NK-92 (cell line): ENCODE data around the gene EIF3I.
"Not testable (repeated sequence)": the region's sequence is repeated elsewhere in the genome, so short reads cannot be mapped to it uniquely, and the experiment has no call there.

ENCODE experiments used
- DNase-seq: peaks from one replicate; lab custom pipeline; 2025; ENCODE audit not compliant: unreplicated experiment; lab: John Stamatoyannopoulos, UW

The EIF3I gene

DNA sequence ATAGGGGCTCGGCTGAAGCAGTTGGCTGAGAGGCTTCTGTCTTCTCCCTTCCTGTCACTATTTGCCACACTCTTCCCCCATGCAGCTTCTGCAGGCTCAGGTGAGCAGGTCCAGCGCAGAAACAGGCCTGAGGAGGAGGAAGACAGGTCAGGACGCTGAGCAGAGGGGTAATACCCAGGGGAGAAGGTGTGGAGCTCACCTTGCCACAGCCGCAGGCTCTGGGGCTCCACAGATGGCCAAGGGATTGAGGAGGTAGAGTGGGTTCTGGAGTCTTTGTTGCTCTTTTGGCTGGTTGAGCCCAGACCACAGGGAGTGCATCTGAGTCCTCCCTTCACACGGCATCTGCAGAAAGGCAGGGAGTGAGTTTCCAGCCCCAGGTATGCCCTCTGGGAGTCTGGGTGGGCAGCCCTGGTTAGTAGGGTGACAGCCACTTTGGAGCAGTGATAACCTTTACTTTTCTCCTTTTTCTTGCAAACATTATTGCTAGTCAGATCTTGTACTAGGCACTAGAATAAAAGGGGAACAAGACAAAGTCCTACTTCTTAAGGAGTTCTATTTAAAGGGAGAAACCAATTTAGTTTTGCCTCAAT, 9.7 kb downstream of the EIF3I start:
- DNase-seq = no peak

DNA sequence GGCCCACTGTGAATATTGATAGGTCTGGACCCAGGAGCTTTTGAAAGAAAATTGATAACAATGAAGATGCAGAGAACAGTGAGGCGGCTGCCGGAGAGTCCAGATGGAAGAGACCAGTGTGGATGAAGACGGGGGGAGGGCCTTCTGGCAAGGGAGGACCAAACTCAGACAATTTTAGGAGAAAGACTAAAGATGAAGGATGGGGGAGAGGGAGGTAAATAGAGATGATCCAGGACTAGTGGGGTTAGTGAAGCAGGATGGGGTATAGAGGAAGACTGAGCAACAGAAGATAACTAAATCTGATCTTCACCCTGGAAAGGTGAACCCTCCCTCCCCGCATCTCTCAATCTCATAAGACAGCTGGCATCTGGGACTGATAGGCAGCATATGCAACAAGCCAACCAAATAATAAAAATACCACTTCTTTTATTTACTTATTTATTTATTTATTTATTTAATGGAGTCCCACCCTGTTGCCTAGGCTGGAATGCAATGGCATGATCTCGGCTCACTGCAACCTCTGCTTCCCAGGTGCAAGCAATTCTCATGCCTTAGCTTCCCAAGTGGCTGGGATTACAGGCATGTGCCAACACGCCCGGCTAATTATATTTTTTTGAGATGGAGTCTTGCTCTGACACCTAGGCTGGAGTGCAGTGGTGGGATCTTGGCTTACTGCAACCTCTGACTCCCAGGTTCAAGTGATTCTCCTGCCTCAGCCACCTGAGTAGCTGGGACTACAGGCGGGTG, 10.5 kb downstream of the EIF3I start:
- DNase-seq = no peak

DNA sequence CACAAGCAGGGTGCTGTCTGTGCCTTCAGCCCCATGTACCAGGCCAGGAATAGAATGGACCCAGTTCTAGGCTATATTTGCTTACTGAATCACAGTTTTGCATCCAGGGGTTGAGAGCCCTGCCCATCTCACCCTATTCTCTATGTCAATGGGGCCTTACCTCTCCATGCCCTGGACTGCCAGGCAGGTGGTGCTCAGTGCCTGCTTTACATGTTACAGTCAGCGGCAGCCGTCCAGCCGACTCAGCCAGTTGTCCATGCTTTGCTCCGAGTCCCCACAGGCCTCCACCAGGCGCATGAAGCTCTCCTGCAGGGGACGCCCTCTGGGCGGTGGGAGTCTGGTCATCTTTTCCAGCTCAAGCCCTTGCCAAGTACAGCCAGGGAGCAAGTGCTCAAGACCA, 12.6 kb downstream of the EIF3I start:
- no peak for DNase-seq

DNA sequence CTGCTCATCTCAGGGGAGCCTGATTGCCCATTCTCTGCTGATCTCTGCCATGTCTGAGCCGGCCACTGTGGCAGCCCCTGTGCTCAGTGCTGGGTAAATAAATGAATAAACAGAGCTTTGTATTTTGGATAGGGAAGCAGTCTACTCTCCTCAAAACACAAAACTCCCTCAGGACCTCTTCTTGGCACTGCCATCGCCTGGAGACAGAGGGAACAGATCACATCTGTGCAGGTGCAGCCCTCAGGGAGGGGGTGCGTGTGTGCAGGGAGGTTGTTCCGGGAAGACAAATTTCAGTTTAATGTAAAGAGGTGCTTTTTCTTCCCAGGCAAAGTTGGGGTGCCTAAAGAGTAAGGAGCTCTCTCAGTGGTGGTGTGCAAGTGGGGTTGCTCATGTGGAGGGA, 17.1 kb downstream of the EIF3I start:
- no peak for DNase-seq

DNA sequence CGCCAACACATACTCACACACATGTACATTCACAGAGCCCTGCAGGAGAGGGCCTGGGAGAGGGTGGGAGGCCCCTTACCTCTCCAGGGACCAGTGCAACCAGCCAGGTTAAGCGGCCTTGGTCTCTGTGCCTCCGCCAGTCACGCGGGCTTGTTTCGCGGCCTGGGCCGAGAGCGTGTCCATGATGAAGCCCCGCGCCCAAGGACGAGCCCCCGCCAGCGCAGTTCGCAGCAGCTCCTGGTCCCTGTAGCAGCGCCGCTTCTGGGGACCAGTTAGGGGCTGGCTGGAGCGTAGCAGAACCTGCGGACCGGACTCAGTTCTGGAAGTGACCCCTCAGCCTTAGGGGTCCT, 17.6 kb downstream of the EIF3I start:
- no peak for DNase-seq

DNA sequence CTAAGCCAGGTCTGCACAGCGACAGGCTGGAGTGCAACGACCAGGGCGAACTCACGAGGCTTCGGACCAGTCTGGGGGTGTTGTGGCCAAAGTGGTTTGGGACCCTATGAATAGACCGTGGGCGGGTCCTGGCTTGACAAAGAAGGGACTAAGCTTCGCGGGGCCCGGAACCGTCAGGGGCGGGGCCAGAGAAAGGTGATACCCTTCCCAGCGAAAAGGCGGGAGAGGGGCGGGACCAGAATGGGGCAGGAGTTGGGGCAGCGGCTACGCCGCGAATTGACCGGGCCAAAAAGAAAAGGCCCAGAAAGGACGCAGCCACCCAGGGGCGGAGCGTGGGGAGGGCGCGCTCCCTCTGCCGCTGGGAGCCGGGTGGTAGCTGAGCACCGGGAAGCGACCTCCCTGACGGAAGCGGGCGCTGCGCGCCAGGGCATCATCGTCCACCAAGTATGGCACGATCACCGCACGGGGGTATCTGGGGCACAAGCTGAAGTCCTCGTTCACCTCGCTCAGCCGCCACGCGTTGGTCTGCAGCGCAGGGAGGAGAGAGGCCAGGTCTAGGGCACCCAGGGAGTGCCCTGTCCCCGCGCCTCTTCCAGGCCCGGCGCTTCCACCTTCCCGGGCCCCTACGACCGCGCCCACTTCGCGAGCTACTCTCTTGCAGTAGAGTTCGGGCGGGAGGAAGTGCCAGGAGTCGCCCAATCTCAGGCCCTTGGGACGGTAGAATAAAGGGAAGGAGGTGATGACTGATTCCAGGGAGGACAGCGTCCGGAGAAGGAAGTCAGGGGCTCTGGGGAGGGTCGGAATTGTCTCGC, 18.1 kb downstream of the EIF3I start:
- DNase-seq = no peak

DNA sequence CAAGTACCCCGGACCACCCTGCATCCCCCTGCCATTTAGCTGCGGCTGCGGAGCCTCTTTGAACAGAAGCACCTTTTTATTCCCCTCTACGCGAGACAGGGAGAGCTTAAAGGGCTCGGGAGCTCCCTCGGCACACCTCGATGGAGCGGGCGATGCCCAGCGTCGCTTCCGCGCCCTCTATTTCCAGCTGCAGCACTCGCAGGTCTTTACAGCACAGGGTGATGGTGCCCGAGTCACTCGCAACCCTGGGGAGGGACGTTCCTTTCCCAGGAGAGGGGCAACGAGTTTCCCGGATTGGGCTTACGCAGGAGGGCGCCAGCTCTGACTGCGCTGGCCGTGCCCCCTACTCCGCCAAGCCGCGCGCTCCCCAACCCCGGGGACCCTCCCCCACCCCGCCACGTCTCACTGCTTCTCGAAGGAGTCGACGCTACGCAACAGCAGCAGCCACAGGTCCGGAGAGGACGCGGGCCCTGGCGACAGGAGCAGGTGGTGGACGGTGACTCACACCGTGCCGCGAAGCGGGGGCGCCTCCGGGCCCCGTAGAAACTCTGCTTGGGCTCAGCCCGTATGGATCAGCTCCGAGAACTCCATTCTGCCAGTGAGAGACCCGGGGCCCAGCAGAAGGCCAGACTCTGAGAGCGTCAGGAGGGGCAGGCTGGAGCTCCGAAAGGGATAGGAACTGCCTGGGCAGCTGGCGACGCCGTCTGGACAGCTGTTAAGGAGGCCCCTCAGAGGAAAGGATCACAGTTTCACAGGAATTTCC, 19.0 kb downstream of the EIF3I start:
- DNase-seq = no peak

DNA sequence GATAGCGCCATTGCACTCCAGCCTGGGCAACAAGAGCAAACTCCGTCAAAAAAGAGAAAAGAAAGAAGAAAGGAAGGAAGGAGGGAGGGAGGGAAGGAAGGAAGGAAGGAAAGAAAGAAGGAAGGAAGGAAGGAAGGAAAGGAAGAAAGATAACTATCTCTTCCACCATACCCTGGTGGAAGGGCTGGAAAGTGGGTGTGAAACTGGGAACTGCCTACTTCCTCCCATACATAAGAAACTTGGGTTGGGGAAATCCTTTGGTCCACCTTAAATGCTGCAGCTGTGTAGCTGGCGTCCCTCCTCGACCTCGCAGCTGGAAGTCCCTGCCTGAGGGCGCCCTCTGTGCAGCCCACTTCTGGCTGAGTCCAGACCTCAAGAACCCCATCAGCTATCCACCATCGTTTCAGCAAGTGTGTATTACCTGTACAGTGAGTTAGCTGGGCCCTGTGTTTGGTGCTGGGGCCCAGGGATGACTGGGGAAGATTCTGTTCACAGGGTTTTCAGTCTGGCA, 20.2 kb downstream of the EIF3I start:
- no peak for DNase-seq

DNA sequence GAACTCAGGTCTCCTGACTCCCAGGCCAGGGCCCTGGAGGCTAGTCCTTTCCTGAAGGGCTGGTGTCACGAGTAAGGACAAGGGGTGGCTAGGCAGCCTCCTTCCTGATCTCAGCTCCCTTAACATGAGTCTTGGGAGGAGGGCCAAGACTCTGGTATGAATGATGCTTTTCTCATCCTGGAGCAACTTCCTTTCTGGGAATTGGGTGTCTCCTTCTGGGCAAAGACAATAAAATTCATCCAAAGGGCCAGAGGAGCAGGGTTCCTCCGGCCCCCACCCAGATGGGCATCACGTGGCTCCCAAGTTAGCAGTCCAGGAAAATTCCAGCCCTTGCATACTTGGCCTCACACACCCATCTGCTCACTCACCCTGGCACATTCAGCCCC, 24.7 kb downstream of the EIF3I start, which contains the start of gene FAM167B:
FAM167B (plus strand) TSS at position 335 of the 386 bp plus-strand sequence. CDS start 200 bp downstream, outside the sequence.
- DNase-seq = no peak

DNA sequence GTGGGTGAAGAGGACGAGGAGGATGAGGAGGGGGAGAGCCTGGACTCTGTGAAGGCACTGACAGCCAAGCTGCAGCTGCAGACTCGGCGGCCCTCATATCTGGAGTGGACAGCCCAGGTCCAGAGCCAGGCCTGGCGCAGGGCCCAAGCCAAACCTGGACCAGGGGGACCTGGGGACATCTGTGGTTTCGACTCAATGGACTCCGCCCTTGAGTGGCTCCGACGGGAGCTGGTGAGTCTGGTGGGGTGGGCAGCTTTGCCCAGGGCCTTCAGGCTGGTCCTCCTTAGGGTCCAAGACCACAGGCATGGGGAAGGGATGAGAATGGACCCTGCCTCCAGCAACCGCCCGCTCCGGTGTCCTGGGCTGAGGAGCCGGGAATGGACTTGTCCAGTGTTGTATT, 25.2 kb downstream of the EIF3I start:
- no peak for DNase-seq

DNA sequence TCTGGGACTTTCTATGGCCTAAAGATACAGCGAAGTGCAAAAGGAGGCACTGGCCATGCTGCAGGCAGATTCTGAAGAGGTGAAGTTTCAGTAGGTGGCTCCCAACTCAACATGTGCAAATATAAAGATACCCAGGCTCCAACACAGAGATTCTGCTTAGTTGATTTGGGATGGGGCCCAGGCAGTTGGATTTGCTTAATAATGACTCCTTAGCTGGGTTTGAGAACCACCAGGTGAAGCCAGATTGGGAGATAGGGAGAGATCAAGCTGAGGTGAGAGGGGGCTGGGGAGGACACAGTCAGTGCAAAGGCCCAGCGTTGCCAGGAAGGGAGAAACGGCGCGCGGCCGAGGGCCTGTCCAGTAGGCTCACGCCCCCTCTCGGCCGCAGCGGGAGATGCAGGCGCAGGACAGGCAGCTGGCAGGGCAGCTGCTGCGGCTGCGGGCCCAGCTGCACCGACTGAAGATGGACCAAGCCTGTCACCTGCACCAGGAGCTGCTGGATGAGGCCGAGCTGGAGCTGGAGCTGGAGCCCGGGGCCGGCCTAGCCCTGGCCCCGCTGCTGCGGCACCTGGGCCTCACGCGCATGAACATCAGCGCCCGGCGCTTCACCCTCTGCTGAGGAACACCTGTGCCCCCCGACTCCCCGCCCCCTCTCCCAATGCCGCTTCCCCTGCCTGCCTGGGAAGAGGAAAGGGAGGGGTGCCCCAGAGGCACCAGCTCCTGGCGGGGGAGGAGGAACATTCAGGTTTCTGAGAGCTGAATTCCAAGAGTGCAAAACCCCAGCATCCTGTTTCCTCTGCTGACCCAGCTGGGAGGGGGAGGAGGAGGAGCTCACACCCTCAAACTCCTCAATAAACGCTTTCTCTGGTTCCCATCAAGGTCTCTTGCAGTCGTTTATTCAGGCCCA, 26.0 kb downstream of the EIF3I start:
- DNase-seq = no peak

DNA sequence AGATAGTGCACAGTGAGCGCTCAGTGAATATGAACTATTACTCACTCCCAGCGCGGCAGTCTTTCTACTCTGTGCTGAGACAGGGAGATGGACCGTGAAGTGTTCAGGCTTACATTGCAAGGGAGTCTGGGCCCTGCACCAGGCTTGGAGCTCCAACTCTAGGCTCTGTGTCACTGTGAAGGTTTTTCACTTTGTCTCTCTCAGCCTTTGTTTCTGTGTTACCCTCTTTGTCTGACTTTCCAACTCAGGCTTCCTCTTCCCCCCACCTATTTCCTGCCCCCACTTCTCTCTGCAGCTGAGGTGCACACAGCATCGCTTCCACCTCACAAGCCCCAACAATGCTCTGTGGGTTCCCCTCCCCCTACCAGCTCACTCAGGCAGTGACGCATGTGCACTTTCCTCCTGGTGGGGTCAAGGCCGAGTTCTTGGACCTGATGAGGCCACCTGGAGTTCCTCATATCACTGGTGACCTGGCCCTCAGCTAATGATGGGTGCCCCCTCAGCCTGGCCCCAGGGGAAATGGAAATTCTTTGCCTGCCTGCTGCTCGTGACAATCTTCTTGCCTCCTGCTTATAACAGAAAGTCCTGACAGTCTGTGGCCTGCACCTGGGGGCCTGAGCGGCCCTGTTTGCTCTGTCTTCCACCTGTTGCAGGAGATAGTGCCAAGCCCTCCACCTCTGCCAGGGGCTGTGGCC, 27.8 kb downstream of the EIF3I start:
- DNase-seq = peak; percentile 43

DNA sequence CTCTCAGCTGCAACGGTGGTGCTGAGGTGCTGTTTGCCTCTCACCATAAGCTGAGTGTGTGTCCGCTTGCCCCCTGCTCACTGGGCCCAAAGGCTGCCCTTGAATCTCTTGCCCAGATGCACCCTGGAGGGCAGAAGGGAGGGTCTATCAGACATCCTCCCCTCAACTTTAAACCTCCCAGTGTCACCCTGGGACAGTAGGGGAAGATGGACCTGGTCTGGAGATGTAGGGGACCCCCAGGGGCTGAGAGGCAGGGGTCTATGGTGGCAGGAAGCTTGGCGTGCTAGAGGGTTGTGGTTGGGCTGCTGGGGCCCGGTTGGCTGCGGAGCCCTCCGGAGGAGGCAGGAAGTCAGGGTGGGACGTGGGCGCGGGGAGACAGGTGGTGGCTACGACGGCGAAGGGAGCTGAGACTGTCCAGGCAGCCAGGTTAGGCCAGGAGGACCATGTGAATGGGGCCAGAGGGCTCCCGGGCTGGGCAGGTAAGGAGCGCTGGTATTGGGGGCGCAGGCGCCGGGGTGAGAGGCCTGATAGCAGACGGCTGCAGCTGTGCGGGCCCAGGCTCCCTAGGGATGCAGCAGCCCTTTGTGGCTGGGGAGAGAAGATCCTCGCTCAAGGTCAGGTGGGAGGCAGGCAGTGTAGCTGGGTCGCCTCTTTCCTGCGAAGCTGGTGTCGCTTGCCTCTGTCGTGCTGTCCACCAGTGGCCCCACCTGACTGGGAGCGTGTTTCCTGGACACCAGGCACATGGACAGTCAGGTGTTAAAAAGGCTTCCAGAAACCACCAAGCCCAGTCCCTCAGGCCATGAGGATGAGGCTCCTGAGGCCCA, 28.9 kb downstream of the EIF3I start, which contains the start of gene LCK:
LCK (plus strand) TSS at position 373 of the 824 bp plus-strand sequence. CDS start 23,065 bp downstream, outside the sequence.
- DNase-seq = no peak

DNA sequence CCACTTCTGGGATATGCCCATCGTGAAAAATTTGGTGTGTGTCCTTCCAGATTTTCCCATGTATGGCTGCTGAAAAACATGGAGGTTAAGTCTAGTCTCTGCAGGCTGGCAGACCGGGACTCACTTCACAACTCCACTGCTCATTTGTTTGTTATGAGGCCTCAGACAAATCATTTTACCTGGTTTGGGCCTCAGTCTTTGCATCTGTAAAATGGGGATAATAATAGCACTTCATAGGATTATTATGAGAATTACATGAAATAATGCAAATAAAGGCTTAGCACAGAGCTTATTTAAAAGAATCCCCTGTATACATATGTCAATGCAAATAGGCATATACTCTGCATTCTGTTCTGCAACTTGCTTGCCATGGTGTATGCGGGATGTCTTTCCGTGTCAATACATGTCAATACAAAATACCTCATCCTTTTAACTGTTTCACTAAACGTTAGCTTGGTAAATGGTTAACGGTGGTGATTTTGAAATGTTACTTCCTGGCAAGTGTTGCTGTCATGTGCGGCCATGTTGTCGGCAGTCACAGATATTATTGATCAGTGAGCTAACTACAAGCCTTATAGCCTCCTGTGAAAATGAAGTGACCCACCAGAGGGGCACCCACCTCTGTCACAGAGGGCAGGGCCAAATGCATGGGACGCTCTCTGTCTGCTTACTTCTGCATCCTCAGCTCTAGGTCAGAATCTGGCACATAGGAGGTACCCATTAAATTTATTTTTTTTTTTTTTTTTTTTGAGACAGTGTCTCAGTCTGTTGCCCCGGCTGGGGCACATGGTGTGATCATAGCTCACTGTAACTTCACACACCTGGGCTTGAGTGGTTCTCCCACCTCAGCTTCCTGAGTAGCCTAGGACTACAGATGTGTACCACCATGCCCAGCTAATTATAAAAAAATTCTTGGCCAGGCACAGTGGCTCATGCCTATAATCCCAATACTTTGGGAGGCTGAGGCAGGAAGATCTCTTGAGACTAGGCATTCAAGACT, 33.2 kb downstream of the EIF3I start:
- DNase-seq = no peak

DNA sequence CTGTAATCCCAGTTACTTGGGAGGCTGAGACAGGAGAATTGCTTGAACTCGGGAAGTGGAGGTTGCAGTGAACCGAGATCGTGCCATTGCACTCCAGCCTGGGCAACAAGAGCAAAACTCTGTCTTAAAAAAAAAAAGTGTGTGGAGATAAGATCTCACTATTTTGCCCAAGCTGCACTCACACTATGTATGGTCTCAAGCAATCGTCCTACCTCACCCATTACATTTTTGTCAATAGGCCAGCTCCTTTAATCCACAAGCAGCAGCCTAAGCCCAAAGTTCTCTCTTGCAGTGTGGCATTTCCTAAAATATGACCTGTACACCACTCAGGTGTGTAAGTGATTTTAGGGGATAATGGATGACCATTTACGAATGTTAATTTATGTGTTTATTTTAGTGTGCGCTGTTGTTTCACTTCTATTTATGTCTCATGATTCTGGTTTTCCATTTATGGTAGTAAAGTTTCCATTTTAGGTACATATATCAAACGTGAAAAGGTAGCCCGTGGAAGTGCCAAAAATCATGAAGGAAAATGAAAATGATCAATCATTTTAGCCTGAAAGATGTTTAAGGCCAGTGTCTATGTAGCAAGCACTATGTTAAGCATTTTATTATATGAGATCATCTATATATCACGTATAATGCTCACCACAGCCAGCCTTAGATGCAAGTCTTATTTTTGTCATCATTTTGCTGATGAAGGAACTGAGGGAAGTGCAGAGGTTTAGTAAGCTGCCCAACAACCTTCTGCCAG, 34.4 kb downstream of the EIF3I start:
- no peak for DNase-seq

DNA sequence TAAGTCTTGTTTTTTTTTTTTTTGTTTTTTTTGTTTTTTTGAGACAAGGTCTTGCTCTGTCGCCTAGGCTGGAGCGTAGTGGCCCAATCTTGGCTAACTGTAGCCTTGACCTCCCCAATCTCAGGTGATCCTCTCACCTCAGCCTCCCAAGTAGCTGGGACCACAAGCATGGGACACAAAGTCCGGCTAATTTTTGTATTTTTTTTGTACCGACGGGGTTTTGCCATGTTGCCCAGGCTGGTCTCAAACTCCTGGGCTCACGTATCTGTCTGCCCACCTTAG, 35.0 kb downstream of the EIF3I start:
- no peak for DNase-seq

DNA sequence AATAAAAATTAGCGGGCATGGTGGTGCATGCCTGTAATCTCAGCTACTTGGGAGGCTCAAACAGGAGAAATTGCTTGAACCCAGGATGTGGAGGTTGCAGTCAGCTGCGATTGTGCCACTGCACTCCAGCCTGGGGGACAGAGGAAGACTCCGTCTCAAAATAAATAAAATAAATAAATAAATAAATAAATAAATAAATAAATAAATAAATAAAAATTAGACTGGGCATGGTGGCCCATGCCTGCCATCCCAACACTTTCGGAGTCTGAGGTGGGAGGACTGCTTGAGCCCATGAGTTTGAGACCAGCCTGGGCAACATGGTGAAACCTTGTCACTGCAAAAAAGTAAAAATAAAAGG, 41.0 kb downstream of the EIF3I start:
- not testable (repeated sequence) for DNase-seq
